ENCODE data around the gene TBC1D1. TPM values are rescaled to one million over a fixed set of nuclear protein-coding genes. Genes with fewer than 3 reads are reported as not detected.
"Not testable (repeated sequence)": the region's sequence is repeated elsewhere in the genome, so short reads cannot be mapped to it uniquely, and the experiment has no call there.

TBC1D1 gene
- total RNA-seq, 1 experiment from 2014 or later: 104 TPM

GRCh38 chr4:37960679-37961450 is 70.0 kb downstream of the TBC1D1 start:
- no peak for DNase-seq (ENCODE audit: low spot score)

GRCh38 chr4:37964734-37965457 is 74.0 kb downstream of the TBC1D1 start:
- no peak for DNase-seq (ENCODE audit: low spot score)

- DNase-seq (ENCODE audit: low spot score): no peak
These were observed 75.2 kb downstream of the TBC1D1 start for GRCh38 chr4:37966044-37966443.

- DNase-seq (ENCODE audit: low spot score): no peak
These were observed 76.9 kb downstream of the TBC1D1 start for GRCh38 chr4:37967736-37968135.

- DNase-seq (ENCODE audit: low spot score): no peak
These were observed 77.9 kb downstream of the TBC1D1 start for GRCh38 chr4:37968747-37969146.

GRCh38 chr4:37970702-37971101 is 79.8 kb downstream of the TBC1D1 start:
- DNase-seq (ENCODE audit: low spot score): peak; percentile 85

GRCh38 chr4:37971202-37971601 is 80.3 kb downstream of the TBC1D1 start:
- no peak for DNase-seq (ENCODE audit: low spot score)

- DNase-seq (ENCODE audit: low spot score): no peak
These were observed 82.6 kb downstream of the TBC1D1 start for GRCh38 chr4:37973441-37973840.

- DNase-seq (ENCODE audit: low spot score): not testable (repeated sequence)
These were observed 84.5 kb downstream of the TBC1D1 start for GRCh38 chr4:37975321-37975822.

- no peak for DNase-seq (ENCODE audit: low spot score)
These were observed 85.6 kb downstream of the TBC1D1 start for GRCh38 chr4:37976507-37976906.

- peak; percentile 64 for DNase-seq (ENCODE audit: low spot score)
These were observed 86.1 kb downstream of the TBC1D1 start for GRCh38 chr4:37976991-37977470.

- peak; percentile 74 for DNase-seq (ENCODE audit: low spot score)
These were observed 86.8 kb downstream of the TBC1D1 start for GRCh38 chr4:37977471-37978247.

- DNase-seq (ENCODE audit: low spot score): no peak
These were observed 87.5 kb downstream of the TBC1D1 start for GRCh38 chr4:37978248-37978924.

GRCh38 chr4:37980246-37980645 is 89.4 kb downstream of the TBC1D1 start:
- DNase-seq (ENCODE audit: low spot score): no peak

GRCh38 chr4:37981425-37981824 is 90.5 kb downstream of the TBC1D1 start:
- DNase-seq (ENCODE audit: low spot score): peak; percentile 26

- DNase-seq (ENCODE audit: low spot score): peak; percentile 17
These were observed 91.2 kb downstream of the TBC1D1 start for GRCh38 chr4:37981844-37982720.

- DNase-seq (ENCODE audit: low spot score): no peak
These were observed 91.9 kb downstream of the TBC1D1 start for GRCh38 chr4:37982736-37983135.

- no peak for DNase-seq (ENCODE audit: low spot score)
These were observed 93.1 kb downstream of the TBC1D1 start for GRCh38 chr4:37983951-37984350.

GRCh38 chr4:37985730-37986275 is 94.9 kb downstream of the TBC1D1 start:
- no peak for DNase-seq (ENCODE audit: low spot score)

GRCh38 chr4:37988670-37989069 is 97.8 kb downstream of the TBC1D1 start:
- DNase-seq (ENCODE audit: low spot score): no peak
